GM19452 (cell line): ENCODE results near the gene LRRC46.

Experiments used
- ATAC-seq: cut with Tn5 transposase; IDR thresholded peaks from one replicate; pipeline ENCODE4 v1.9.1; 2021; ENCODE audit not compliant: unreplicated experiment

LRRC46 gene

DNA sequence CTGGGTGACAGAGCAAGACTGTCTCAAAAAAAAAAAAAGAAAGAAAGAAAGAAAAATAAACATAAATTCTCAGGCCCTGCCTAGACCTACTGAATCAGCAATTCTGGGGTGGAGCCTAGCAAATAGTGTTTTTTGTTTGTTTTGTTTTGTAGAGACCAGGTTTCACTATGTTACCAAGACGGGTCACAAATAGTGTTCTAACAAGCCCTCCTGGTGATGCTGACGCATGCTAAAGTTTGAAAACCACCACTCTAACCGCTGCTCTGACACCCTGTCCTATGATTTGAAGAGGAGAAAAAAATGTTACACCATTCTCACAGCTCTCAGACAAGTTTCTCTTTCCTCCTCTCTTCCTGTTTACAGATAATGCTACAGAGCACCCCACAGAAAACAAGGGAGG, 1.6 kb upstream of the LRRC46 start:
- ATAC-seq: no peak

DNA sequence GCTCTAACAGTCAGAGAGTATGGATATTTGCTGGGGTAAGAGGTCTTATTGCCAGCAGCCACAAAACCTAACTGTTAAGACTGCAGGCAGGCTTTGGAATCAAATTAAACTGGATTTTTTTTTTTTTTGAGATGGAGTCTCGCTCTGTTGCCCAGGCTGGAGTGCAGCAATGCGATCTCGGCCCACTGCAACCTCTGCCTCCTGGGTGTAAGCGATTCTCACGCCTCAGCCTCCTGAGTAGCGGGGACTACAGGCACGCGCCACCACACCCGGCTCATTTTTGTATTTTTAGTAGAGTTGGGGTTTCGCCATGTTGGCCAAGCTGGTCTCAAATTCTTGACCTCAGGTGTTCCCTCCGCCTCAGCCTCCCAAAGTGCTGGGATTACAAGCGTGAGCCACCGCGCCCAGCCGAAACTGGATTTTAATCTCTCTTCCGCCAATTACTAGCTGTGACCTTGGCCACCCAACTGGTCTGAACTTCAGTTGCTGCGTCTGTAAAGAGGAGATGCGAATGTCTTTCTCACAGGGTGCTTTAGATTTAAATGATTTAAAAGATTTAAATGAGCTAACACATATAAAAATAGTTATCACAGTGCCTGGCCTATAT, 971 bp upstream of the LRRC46 start:
- ATAC-seq: no peak

DNA sequence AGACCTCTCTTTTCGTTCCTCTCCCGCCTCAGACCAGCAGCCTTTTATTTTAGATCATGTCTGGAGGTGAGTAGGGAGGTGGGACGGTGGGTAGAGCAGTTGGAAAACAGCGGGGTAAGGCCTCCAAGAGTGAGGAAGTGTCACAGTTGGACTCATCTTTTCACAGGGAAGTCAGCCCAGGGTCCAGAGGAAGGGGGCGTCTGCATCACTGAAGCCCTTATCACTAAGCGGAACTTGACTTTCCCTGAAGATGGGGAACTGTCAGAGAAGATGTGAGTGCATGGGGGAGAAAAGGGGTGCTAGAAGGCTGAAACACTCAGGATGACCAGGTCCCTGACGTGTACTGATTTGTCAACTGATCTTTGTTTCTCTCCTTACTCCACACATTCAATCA, 461 bp downstream of the LRRC46 start:
- no peak for ATAC-seq

DNA sequence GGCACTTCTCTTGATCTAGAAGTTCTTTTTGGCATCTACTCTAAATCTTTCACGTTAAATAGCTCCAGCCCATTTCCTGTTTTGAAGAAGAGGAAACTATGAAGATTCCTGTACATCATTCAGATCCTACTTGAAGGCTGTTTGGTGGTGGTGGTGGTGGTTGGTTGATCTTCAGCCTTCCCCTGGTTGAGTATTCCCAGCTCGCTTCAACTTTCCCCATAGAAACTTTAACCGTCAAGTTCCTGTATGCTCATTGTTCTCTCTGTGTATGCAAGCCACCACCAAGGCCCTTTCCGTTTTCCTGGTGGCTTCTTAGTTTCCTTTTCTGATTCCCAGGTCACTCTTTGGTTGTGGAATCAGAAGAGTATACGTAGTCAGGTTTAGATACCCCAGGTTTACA, 3.3 kb downstream of the LRRC46 start:
- no peak for ATAC-seq

DNA sequence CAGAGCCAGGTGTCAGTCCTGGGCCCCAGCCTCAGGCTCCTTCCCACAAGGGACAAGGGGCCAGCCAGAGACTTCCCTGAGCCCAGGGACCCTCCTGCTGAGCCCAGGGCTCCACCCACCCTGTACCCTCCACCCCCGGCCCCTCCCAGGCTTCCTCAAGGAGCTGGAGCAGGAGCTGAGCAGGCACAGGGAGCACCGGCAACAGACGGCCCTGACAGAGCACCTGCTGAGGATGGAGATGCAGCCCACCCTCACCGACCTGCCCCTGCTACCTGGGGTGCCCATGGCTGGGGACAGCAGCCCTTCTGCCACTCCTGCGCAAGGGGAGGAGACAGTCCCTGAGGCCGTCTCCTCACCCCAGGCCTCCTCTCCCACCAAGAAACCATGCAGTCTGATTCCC, 5.1 kb downstream of the LRRC46 start:
- no peak for ATAC-seq

DNA sequence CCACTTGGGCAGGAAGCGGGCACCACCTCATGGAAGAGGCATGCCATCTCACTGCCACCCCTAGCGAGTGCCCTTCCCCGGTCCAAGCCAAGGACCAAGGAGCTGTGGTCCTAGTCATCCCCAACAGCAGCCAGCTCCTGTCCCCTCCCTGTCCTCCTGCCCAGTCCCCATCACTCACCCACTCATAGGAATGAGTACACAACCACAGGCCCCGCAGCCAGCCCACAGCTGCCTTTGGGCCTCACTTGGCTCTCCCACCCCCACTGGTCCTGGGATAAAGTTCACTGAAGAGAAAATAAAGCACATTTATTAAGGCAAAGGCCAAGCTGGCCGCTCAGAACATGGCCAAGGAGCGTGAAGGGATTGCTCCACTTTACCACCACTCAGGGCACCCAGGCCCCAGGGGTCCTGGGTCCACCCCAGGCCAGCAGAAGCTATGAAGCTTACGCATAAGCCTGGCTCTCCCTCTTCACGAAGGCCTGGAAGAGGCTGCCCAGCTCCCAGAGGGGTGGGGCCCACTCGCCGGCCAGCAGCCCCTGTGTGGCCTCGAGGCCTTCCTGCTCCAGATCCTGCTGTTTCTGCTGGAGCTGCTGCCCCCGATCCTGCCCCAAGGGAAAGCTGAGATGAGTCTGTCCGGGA, 6.0 kb downstream of the LRRC46 start:
- ATAC-seq: no peak

DNA sequence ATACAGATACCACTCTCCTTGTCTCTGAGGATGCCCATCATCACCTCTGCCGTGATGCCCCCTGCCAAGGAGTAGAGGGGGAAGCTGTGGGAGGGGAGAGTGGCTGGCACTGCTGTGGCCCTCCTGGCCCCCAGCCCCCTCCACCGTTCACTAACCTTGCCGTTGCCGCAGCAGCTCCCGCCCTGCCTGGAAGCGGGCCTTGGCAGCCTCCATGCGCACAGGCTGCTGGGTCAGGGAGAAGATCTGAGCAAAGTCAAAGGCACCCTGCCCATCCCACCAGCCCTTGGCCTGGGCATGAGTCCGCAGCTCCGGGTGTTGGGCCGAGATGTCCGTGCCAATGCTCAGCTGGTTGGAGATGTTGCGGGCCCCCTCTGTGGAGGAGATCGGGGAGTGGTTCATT, 7.2 kb downstream of the LRRC46 start:
- ATAC-seq: no peak

DNA sequence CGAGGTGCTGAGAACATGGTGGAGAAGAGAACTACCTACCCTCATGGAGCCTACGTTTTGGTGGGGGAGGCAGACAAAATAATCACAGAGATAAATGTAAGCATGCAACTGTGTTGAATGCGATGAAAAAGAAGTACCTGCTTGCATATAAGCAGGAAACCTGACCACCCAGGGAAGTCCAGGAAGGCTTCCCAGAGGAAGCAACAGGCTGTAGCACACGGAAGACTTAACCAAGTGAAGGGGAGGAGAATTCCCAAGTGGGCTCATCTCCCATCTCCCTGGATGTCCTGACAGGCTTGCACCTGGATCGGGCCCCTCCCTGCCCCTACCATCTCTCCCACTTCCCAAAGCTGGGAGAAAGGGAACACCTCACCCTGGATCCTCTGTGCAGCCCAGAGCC, 7.6 kb downstream of the LRRC46 start:
- ATAC-seq: no peak

DNA sequence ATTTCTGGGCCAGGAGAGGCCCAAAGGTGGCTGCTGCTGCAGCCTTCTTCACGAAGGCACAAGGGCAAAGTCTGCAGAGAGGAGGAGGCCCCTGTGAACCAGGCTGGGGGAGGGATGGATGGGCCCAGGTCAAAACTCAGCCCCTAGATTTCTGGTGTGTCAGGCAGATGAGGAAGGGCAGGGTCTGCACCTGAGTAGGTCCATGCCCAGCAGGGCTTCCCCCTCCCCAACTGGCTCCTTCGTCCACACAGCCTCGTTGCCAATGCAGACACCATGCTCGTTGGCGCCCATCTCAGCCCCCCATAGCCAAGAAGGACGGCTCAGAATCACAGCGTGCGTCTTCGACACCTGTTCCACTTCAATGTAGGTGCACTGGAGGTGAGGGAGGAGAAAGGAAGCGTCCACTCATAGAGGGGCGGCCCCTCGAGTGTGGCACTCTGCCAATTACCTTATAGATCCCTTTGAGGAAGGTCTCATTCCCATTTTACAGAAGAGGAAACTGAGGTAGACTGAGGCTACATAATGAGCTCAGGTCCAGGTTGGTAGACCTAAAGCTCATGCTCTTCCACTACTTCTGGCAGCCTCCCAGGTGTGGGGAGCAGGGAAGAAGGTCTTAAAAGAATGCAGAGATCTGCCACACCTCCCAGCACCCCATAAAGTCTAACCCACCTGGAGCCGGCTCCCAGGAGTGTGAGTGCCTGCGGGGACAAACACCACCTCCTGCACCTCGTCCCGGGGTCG, 8.7 kb downstream of the LRRC46 start:
- ATAC-seq: no peak

DNA sequence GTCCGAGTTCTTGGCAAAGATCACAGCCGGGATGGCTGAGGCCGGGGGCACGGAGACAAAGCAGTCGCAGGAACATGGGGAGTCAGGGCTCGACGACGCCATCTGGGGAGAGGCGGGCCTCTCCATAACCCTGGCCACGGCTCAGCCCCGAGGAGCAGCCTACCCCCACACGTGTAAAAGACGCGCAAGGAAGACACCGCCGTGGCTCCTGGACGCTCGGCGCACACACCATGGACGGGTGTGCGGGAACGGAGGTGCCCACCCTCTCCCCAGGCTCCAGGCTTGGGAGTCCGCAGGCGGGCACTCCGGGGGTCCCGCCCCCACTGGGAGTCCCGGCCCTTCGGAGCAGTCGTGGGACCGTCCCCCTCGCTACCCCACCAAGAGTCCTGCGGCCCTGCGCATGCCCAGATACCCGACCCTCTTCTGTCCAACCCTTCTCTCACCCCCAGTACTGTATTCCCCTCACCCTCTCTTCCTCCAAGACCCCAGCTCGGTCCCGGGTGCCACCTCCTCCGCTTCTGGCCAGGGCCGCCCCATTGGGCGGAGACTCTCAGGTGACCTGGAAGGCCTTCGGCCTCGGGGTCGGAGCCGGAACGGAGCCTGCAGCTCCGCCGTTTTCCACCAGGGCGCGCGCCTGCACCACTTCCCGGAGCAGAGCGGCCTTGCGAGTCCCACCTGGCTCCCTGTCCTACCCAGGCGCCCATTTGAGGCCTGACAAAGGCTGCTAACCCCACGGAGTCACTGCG, 9.4 kb downstream of the LRRC46 start, which contains the start of gene SCRN2:
Gene SCRN2, minus strand, starts transcription at position 532 of the 746 bp plus-strand sequence. Its CDS starts 430 bp downstream, at position 102.
- ATAC-seq: peak; percentile 81

DNA sequence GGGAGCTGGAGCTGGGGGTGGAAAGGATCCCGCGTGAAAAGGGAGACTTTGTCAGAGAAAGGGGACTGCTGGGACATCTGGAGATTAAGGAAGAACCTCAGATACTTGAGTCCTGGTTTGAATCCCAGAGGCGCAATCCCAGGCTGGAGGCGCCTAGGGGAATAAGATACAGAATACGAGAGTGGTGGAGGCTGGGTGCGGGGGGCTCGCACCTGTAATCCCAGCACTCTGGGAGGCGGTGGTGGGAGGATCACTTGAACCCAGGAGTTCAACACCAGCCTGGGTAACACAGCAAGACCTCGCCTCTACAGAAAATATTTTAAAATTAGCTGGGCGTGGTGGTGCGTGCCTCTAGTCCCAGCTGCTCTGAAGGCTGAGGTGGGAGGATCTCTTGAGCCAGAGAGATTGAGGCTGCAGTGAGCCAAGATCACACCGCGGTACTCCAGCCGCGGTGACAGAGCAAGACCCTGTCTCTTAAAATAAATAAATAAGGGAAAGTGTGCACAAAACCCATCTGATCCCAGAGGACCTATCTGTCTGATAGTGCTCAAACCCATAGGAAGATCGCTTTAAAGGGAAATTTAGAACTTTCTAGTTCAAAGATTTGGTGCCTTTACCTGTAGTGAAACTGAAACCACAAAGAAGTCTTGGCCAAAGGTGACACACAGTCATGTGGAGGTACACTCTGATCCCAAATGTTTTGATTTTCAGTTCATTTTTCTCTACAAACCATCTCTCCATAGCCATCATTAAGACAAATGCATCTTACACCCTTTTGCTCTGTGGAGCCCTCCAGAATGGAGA, 10.2 kb downstream of the LRRC46 start:
- no peak for ATAC-seq

DNA sequence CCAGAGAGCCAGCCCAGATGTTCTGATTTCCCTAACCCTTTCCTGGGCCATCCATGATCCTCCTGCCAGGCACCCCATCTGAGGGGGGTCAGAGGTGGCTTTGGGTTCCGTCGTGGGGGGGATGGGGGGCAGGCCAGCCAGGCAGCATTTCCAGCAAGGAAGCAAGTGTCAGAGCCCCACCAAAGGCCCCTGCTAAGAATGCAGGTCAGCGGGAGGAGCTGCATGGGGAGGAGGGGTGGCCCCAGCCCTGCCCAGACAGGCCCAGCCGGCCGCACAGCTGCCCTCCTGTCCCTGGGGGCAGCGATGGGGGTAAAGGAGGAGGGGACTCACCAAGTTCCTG, 11.9 kb downstream of the LRRC46 start:
- ATAC-seq: no peak

DNA sequence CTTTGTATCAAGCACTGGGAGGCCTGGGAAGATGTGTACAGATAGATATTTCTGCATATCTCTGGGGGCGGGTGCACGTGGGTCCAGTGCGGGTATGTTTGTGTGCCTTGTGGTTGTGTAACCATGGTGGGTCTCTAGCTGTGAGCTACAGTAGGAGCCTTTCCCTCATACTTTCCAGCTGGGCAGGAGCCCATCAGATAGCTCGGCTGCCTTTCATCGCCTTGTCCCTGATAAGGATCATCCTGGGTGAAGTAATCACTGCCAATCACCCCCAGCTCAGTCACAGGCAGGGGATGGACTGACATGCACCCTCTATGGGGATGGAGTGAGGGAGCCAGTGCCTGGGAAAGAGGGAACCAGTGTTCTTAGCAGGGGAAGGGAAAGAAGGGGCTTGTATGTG, 12.8 kb downstream of the LRRC46 start:
- ATAC-seq: no peak

DNA sequence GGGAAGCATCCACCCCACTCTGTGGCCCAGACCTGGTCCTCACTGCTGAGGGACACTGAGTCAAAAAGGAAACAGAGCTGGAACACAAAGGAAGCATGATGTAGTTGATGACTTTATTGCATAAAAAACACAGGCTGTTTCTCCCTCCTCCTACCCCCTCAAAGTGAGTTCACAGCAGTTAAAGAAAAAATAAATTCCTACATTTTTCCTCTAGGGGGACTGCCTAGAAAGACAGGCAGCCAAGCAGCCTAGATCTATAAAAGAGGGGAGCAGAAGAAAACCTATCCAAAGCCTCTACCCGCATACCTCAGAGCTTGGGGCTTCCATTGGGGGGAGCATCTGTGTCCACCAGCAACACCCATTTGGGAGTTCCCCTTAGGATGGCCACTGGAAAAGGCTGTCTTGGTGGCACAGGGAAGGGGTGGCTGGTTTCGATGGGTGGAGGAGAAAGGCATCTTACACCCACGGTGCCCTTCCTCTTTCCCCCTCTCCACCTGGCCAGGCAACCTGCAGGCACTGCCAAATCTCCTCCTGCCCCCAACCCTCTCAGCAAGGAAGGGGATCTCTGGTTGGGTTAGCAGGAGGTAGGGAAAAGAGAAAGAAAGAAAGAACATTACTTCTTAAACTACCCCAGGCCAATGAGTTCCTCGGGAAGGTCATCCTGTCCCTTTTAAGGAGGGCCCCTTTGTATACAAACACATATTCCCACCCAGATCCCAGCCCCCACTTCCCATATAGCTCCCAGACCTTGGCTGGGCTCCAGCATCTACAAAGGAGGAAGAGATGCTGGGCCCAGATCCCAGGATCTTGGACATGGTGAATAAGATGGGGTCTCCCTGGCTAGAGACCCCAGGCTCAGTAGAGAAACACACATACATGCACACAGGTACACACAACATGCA, 13.6 kb downstream of the LRRC46 start:
- ATAC-seq: no peak

DNA sequence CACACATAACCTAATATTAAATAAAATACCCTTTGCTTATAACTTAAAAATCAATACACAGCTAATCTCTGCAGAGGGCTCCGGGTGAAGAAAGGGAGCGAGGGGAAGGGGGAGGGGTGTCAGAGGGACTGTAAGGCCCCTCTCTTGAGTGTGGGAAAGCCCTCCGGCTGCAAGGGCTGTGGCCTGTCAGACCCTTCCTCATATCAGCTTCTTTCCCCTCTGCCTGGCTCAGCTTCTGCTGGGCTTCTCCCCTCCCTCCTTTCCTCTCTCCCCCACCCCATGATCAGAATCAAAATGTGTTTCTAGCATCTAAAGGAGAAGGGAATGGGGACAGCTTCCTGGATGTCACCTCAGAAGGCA, 14.2 kb downstream of the LRRC46 start:
- no peak for ATAC-seq

DNA sequence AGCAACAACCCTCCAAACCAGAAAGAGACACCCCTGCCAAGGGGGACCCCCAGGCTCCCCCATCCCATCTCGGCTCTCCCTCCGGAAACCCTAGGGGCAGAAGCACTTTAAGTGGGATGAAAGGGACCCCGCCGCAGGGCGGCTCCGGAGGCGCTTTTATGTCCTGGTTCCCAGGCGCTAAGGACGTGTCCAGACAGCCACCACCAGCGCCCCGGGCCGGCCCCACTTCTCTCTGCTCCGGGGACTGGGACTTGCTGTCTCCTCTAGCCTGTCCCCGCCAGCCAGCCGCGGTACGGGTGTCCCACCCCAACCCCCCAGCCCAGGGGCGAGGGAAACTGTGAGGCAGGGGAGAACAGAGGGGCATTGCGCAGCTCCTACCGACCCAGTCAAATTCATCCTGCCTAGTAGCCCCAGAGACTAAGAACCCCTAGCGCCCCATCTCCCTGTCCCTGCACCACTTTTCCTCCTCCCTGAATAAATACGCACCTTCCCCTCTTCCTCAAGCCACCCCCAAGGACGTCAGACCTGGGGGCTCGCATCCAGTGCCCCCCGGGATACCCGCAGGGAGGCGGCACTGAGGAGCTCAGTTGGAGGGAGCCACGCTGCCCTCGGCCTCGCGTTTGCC, 15.4 kb downstream of the LRRC46 start:
- ATAC-seq: no peak

DNA sequence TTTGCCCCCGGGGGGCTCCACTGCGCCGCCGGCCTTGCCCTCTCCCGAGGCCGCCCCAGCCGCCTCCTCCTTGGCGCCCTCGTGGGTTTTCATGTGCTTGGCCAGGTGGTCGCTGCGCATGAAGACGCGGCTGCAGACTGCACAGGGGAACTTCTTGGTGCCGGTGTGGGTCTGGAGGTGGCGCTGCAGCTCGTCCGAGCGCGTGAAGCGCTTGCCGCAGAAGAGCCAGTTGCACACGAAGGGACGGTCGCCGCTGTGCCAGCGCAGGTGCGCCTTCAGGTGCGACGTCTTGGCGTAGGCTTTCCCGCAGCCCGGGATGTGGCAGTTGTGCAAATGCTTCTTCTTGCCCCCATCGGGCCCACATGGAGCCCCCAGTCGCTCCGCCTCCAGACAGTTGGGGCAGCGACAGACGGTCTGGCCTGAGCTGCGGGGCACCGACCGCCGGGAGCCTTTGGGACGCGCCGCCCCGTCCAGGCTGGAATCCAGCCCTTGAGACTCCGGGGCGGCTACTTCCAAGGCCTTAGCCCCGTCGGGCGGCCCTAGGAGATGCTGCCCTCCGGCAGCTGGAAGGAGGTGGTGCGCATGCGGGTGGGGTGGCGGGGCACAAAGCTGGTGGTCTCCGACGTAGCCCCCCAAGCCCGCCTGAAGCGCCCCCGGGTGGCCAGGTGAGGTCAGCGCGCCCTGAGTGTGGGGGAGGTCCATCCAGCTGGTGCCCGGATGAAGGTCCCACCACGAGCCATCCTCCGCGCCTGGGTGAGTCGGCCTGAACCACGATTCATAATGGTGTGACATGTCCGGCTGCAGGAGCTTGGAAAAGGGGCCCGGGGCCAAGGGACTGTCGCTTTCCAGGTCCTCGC, 16.1 kb downstream of the LRRC46 start:
- ATAC-seq: no peak

DNA sequence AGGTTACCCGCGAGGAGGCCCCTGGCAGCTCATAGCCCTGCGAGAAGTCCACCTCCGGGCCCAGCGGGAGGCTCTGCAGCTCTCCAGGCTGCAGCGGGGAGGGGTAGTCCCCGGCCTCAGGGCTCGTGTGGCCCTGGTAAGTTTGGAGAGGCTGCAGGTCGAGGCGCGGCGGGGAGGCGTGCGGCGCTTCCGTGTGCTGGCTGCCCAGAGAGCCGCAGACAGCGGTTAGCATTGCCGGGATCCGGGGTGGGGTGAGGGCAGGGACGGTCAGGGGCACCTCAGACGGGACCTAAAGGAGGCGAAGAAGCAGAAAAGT, 16.7 kb downstream of the LRRC46 start:
- ATAC-seq: no peak

DNA sequence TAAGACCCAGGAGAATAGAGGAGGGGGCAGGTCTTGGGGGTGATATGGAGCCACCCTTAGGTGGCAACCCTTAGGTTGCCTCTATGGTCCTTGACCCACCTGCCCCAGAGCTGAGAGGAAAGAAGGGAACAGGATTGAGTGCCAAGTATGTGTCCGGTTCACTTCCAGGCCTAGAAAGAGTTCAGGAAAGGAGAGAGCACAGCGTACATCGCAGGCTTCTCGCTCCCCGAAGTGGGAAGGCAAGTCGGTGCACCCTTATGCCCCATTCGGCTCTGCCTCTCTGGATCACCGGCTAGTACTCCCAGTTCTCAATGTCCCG, 18.9 kb downstream of the LRRC46 start:
- ATAC-seq: no peak
